Activated CD4-positive, CD25-positive, alpha-beta regulatory T cell treated with anti-CD3 and anti-CD28 coated beads, Interleukin-2, amount 50 U/mL, for 24 hours (primary cell): ENCODE measurements around the gene SNX20.

Experiments
- ATAC-seq, 2 donors: fragments of 150-1000 bp; cut with Tn5 transposase; one replicate each; pipeline ENCODE4 v1.10.0; 2021; ENCODE audit warnings: mild to moderate bottlenecking in 1 of 2, moderate library complexity in 1 of 2

Gene SNX20

GRCh38 chr16:50681021-50681885, at the start of gene SNX20:
SNX20 (minus strand) TSS chr16:50681312; CDS start chr16:50677526, 3,786 bp downstream.
- ATAC-seq: peak; percentile 66 to 74

GRCh38 chr16:50724306-50724705, 43.2 kb upstream of the SNX20 start:
- no peak for ATAC-seq

- ATAC-seq: no peak
Measured at GRCh38 chr16:50722960-50723359, 41.8 kb upstream of the SNX20 start.

GRCh38 chr16:50722405-50722737, 41.3 kb upstream of the SNX20 start:
- ATAC-seq: no peak

- ATAC-seq: no peak
Measured at GRCh38 chr16:50721549-50722404, 40.7 kb upstream of the SNX20 start.

GRCh38 chr16:50719401-50720337, 38.6 kb upstream of the SNX20 start:
- ATAC-seq: no peak

GRCh38 chr16:50718761-50719400, 37.8 kb upstream of the SNX20 start:
- ATAC-seq: no peak

- ATAC-seq: no peak
Measured at GRCh38 chr16:50718061-50718760, 37.1 kb upstream of the SNX20 start.

- no peak for ATAC-seq
Measured at GRCh38 chr16:50717494-50717893, 36.4 kb upstream of the SNX20 start.

- no peak for ATAC-seq
Measured at GRCh38 chr16:50717091-50717490, 36.0 kb upstream of the SNX20 start.

- ATAC-seq: no peak
Measured at GRCh38 chr16:50712956-50713355, 31.8 kb upstream of the SNX20 start.

GRCh38 chr16:50712560-50712898, 31.4 kb upstream of the SNX20 start:
- no peak for ATAC-seq

GRCh38 chr16:50711862-50712559, 30.9 kb upstream of the SNX20 start:
- no peak for ATAC-seq

GRCh38 chr16:50711040-50711439, 29.9 kb upstream of the SNX20 start:
- no peak for ATAC-seq

- ATAC-seq: no peak
Measured at GRCh38 chr16:50709980-50710379, 28.9 kb upstream of the SNX20 start.

- ATAC-seq: peak; percentile 20 to 48
Measured at GRCh38 chr16:50709061-50709684, 28.1 kb upstream of the SNX20 start.

GRCh38 chr16:50708373-50709060, 27.4 kb upstream of the SNX20 start:
- peak; percentile 60 to 66 for ATAC-seq

GRCh38 chr16:50706250-50706649, 25.1 kb upstream of the SNX20 start:
- no peak for ATAC-seq

- no peak for ATAC-seq
Measured at GRCh38 chr16:50705436-50706110, 24.5 kb upstream of the SNX20 start.
